PC-9 (cell line): ENCODE results near the gene TTC24. TPM values are rescaled to one million over a fixed set of nuclear protein-coding genes. Genes with fewer than 3 reads are reported as not detected.
A peak's percentile ranks its signal among the peaks of the same experiment; 100 is the strongest.

Source experiments
- BruUV-seq: library from RNA; stranded (reverse); fragments of 400-500 nt; replicated peaks from 2 replicates; lab custom pipeline; 2021; lab: Mats Ljungman, UMichigan
- CTCF ChIA-PET: fragments of 300-600 bp; sonication (Branson Sonifier 250); formaldehyde crosslinking; loops from one replicate; lab custom pipeline; 2022; ENCODE audit warnings: antibody characterized with exemption; lab: Charles Lee
- POLR2A ChIA-PET: fragments of 300-600 bp; sonication (Branson Sonifier 250); formaldehyde crosslinking; loops from one replicate; lab custom pipeline; 2022; ENCODE audit warnings: antibody characterized with exemption; ENCODE audit not compliant: unreplicated experiment; lab: Charles Lee
- DNase-seq, 2 experiments: peaks; one replicate each; pipeline versions ENCODE4 v3.0.0 to v3.0.0-alpha.2; 2015 to 2022; ENCODE audit warnings: mixed read lengths in 1 of 2
- H2AFZ ChIP-seq: fragments of 200-600 bp; sonication (generic); 2 replicates; pipeline ENCODE4 v1.8.1; 2017; ENCODE audit warnings: antibody characterized with exemption
- H3F3A ChIP-seq: fragments of 200-600 bp; sonication (generic); 2 replicates; pipeline ENCODE4 v1.8.1; 2017; ENCODE audit warnings: antibody characterized with exemption, mild to moderate bottlenecking, low read depth; ENCODE audit not compliant: insufficient read depth
- H3K27ac ChIP-seq: fragments of 200-600 bp; sonication (generic); 2 replicates; pipeline ENCODE4 v1.6.1; 2016; ENCODE audit warnings: mixed run types
- H3K27me3 ChIP-seq: fragments of 200-600 bp; sonication (generic); 2 replicates; pipeline ENCODE4 v1.6.1; 2016; ENCODE audit warnings: low read depth, mixed run types; ENCODE audit not compliant: insufficient read depth
- H3K36me3 ChIP-seq: fragments of 200-600 bp; sonication (generic); 2 replicates; pipeline ENCODE4 v1.6.1; 2016; ENCODE audit warnings: low read depth, mixed run types
- H3K4me1 ChIP-seq: fragments of 200-600 bp; sonication (generic); replicated peaks from 2 replicates; pipeline ENCODE4 v1.6.1; 2016; ENCODE audit warnings: mixed run types; ENCODE audit not compliant: insufficient read depth
- H3K4me2 ChIP-seq: fragments of 200-600 bp; sonication (generic); 2 replicates; pipeline ENCODE4 v1.6.1; 2017; ENCODE audit warnings: mixed run types
- H3K4me3 ChIP-seq: fragments of 200-600 bp; sonication (generic); 2 replicates; pipeline ENCODE4 v1.6.1; 2016; ENCODE audit warnings: mixed run types
- H3K79me2 ChIP-seq: fragments of 200-600 bp; sonication (generic); 2 replicates; pipeline ENCODE4 v1.6.1; 2017; ENCODE audit warnings: low read depth, mixed run types
- H3K9me2 ChIP-seq: fragments of 200-600 bp; sonication (generic); 2 replicates; pipeline ENCODE4 v1.8.1; 2017; ENCODE audit warnings: mild to moderate bottlenecking; ENCODE audit not compliant: insufficient read depth
- H3K9me3 ChIP-seq: fragments of 200-600 bp; sonication (generic); 2 replicates; pipeline ENCODE4 v1.8.1; 2016; ENCODE audit warnings: low read depth; ENCODE audit not compliant: insufficient read depth
- H4K20me1 ChIP-seq: fragments of 200-600 bp; sonication (generic); 2 replicates; pipeline ENCODE4 v1.8.1; 2017; ENCODE audit not compliant: insufficient read depth
- CTCF ChIP-seq: fragments of 200-600 bp; sonication (generic); conservative IDR thresholded peaks from 2 replicates; pipeline ENCODE4 v1.6.1; 2017; ENCODE audit warnings: mixed run types, antibody characterized with exemption, mild to moderate bottlenecking, moderate library complexity
- EZH2 ChIP-seq: fragments of 200-600 bp; sonication (generic); IDR thresholded peaks from 2 replicates; pipeline ENCODE4 v1.8.0; 2017; ENCODE audit warnings: antibody characterized with exemption, low read depth
- intact Hi-C: fragments of 100-400 bp; cut with micrococcal nuclease; formaldehyde crosslinking; loops from one replicate; pipeline ENCODE4 v1.10.0; 2022; ENCODE audit not compliant: unreplicated experiment
- total RNA-seq: library from RNA; stranded (reverse); gene quantifications from 2 replicates; pipeline ENCODE4 v1.2.3, GENCODE V29; 2021

The TTC24 gene
- total RNA-seq, 1 experiment from 2014 or later: not detected

GRCh38 chr1:156553860-156554485, 25.6 kb upstream of the TTC24 start:
- Histone ChIP-seq H2AFZ (no peak overlapping the region), H3K36me3 (peaks cover 6% of the 10 kb centered on the region; the same call in 1 of the 2 replicates), H3F3A (peaks cover 33% of the 10 kb centered on the region), H3K79me2 (no peaks in the 10 kb centered on the region), H3K4me3 (no peak overlapping the region), H4K20me1 (no peaks in the 10 kb centered on the region), H3K27me3 (no peaks in the 10 kb centered on the region), H3K9me2 (no peaks in the 10 kb centered on the region), H3K9me3 (no peaks in the 10 kb centered on the region), H3K4me2 (peak overlapping the region; percentile 6; the same call in 1 of the 2 replicates), H3K4me1 (peaks cover 35% of the 10 kb centered on the region), H3K27ac (peak overlapping the region; percentile 88; the same call in 1 of the 2 replicates)
- ChIA-PET CTCF (no interaction called here), POLR2A (no interaction called here)
- intact Hi-C loops: no loop called here
- TF ChIP-seq EZH2 (no peak), CTCF (no peak)
- BruUV-seq: no TSS peak
- DNase-seq: no peak

GRCh38 chr1:156554971-156555370, 24.6 kb upstream of the TTC24 start:
- H3K79me2 ChIP-seq: no peaks in the 10 kb centered on the region
- intact Hi-C loops: no loop called here
- DNase-seq: no peak
- CTCF ChIA-PET: interaction anchor here (0.5 kb wide), 1 partner anchor 34 kb away, joined by 6 read pairs; no protein-coding TSS in a partner anchor
- no peaks in the 10 kb centered on the region for H4K20me1 ChIP-seq
- no peaks in the 10 kb centered on the region for H3K27me3 ChIP-seq
- H3F3A ChIP-seq: peaks cover 33% of the 10 kb centered on the region
- H3K36me3 ChIP-seq: peaks cover 10% of the 10 kb centered on the region; the same call in 1 of the 2 replicates
- no peaks in the 10 kb centered on the region for H3K9me3 ChIP-seq
- no TSS peak for BruUV-seq
- H3K4me1 ChIP-seq: peaks cover 35% of the 10 kb centered on the region
- no peak overlapping the region for H2AFZ ChIP-seq
- TF ChIP-seq EZH2 (no peak), CTCF (no peak)
- H3K4me3 ChIP-seq: no peak overlapping the region
- POLR2A ChIA-PET: interaction anchor here (0.6 to 0.7 kb wide), 5 partner anchors 68 to 750 kb away, joined by 3 to 24 read pairs (median 3); no protein-coding TSS in a partner anchor
- no peak overlapping the region for H3K27ac ChIP-seq
- H3K4me2 ChIP-seq: no peak overlapping the region
- no peaks in the 10 kb centered on the region for H3K9me2 ChIP-seq

- POLR2A ChIA-PET: interaction anchor here (0.7 kb wide), 1 partner anchor 333 kb away, joined by 3 read pairs; no protein-coding TSS in a partner anchor
Measured at GRCh38 chr1:156555715-156556114, 23.8 kb upstream of the TTC24 start.

More at GRCh38 chr1:156555715-156556114, 23.8 kb upstream of the TTC24 start:
- no peak overlapping the region for H3K27ac ChIP-seq
- no peak overlapping the region for H3K4me3 ChIP-seq
- H3K9me2 ChIP-seq: no peaks in the 10 kb centered on the region
- no peak overlapping the region for H2AFZ ChIP-seq
- no peaks in the 10 kb centered on the region for H4K20me1 ChIP-seq
- intact Hi-C loops: no loop called here
- CTCF ChIA-PET: interaction anchor here (0.5 kb wide), 1 partner anchor 35 kb away, joined by 6 read pairs; no protein-coding TSS in a partner anchor
- no peak overlapping the region for H3K4me2 ChIP-seq
- H3K36me3 ChIP-seq: peaks cover 13% of the 10 kb centered on the region; the same call in 1 of the 2 replicates
- no peaks in the 10 kb centered on the region for H3K9me3 ChIP-seq
- H3F3A ChIP-seq: peaks cover 33% of the 10 kb centered on the region
- no peak for DNase-seq
- H3K4me1 ChIP-seq: peaks cover 35% of the 10 kb centered on the region
- no peaks in the 10 kb centered on the region for H3K27me3 ChIP-seq
- no TSS peak for BruUV-seq
- TF ChIP-seq EZH2: no peak
- no peak for TF ChIP-seq CTCF
- no peaks in the 10 kb centered on the region for H3K79me2 ChIP-seq
